Measurements from ENCODE around the gene LCLAT1.

The LCLAT1 gene

GRCh38 chr2:30545875-30546274 lies 98.8 kb downstream of the LCLAT1 start:
- no peaks in the 10 kb centered on the region for H3K9me2 ChIP-seq (replicated peaks; ENCODE audit: low read depth, low read length)
- no peaks in the 10 kb centered on the region for H4K20me1 ChIP-seq (ENCODE audit: insufficient read depth, low read length, poor library complexity, severe bottlenecking)
- H3K27me3 ChIP-seq (ENCODE audit: insufficient read depth, low read length, poor library complexity, severe bottlenecking), result no peaks in the 10 kb centered on the region
- no peak overlapping the region for H3K9ac ChIP-seq (ENCODE audit: low read depth, low read length, poor library complexity, severe bottlenecking)
- TF ChIP-seq CTCF (conservative IDR thresholded peaks at IDR 0.05; ENCODE audit: low read length) (no peak), EZH2phosphoT487 (IDR thresholded peaks at IDR 0.05; ENCODE audit: borderline replicate concordance) (no peak)
- H3K4me1 ChIP-seq (ENCODE audit: insufficient read depth, low read length, poor library complexity, severe bottlenecking), result peaks cover 27% of the 10 kb centered on the region
- H3F3A ChIP-seq (ENCODE audit: low read depth), result no peaks in the 10 kb centered on the region
- H3K36me3 ChIP-seq (ENCODE audit: insufficient read depth, low read length), result peaks cover 6% of the 10 kb centered on the region
- H3K9me3 ChIP-seq (ENCODE audit: insufficient read depth, low read depth, low read length), result no peaks in the 10 kb centered on the region
- peak overlapping the region; percentile 50 for H3K4me2 ChIP-seq (ENCODE audit: low read depth, low read length, poor library complexity, severe bottlenecking)
- H2AFZ ChIP-seq (ENCODE audit: low read length), result no peak overlapping the region
- H3K79me2 ChIP-seq (ENCODE audit: insufficient read depth, low read length), result 0 out of 2 replicates have a peak, but pooled peaks cover 4% of the 10 kb centered on the region
- H3K4me3 ChIP-seq (ENCODE audit: low read length, poor library complexity, severe bottlenecking), result peak overlapping the region; percentile 22

- no peak overlapping the region for H3K4me2 ChIP-seq (ENCODE audit: low read depth, low read length, poor library complexity, severe bottlenecking)
- no peak overlapping the region for H2AFZ ChIP-seq (ENCODE audit: low read length)
- peaks cover 4% of the 10 kb centered on the region; the same call in 1 of the 2 replicates for H3K36me3 ChIP-seq (ENCODE audit: insufficient read depth, low read length)
- TF ChIP-seq EZH2phosphoT487 (IDR thresholded peaks at IDR 0.05; ENCODE audit: borderline replicate concordance) (no peak), CTCF (conservative IDR thresholded peaks at IDR 0.05; ENCODE audit: low read length) (no peak)
- H3K79me2 ChIP-seq (ENCODE audit: insufficient read depth, low read length), result 0 out of 2 replicates have a peak, but pooled peaks cover 4% of the 10 kb centered on the region
- no peaks in the 10 kb centered on the region for H4K20me1 ChIP-seq (ENCODE audit: insufficient read depth, low read length, poor library complexity, severe bottlenecking)
- H3K4me3 ChIP-seq (ENCODE audit: low read length, poor library complexity, severe bottlenecking), result no peak overlapping the region
- H3K27me3 ChIP-seq (ENCODE audit: insufficient read depth, low read length, poor library complexity, severe bottlenecking), result no peaks in the 10 kb centered on the region
- no peaks in the 10 kb centered on the region for H3K9me2 ChIP-seq (replicated peaks; ENCODE audit: low read depth, low read length)
- no peaks in the 10 kb centered on the region for H3F3A ChIP-seq (ENCODE audit: low read depth)
- H3K4me1 ChIP-seq (ENCODE audit: insufficient read depth, low read length, poor library complexity, severe bottlenecking), result peaks cover 27% of the 10 kb centered on the region
- no peak overlapping the region for H3K9ac ChIP-seq (ENCODE audit: low read depth, low read length, poor library complexity, severe bottlenecking)
- H3K9me3 ChIP-seq (ENCODE audit: insufficient read depth, low read depth, low read length), result no peaks in the 10 kb centered on the region; the same call in 1 of the 2 replicates
Observed at GRCh38 chr2:30548386-30548785, 101.3 kb downstream of the LCLAT1 start.

GRCh38 chr2:30549096-30549495 lies 102.0 kb downstream of the LCLAT1 start:
- peaks cover 27% of the 10 kb centered on the region for H3K4me1 ChIP-seq (ENCODE audit: insufficient read depth, low read length, poor library complexity, severe bottlenecking)
- H3K27me3 ChIP-seq (ENCODE audit: insufficient read depth, low read length, poor library complexity, severe bottlenecking), result no peaks in the 10 kb centered on the region
- no peak overlapping the region for H3K4me2 ChIP-seq (ENCODE audit: low read depth, low read length, poor library complexity, severe bottlenecking)
- no peak overlapping the region for H3K9ac ChIP-seq (ENCODE audit: low read depth, low read length, poor library complexity, severe bottlenecking)
- no peaks in the 10 kb centered on the region for H4K20me1 ChIP-seq (ENCODE audit: insufficient read depth, low read length, poor library complexity, severe bottlenecking)
- H3K9me3 ChIP-seq (ENCODE audit: insufficient read depth, low read depth, low read length), result no peaks in the 10 kb centered on the region; the same call in 1 of the 2 replicates
- H2AFZ ChIP-seq (ENCODE audit: low read length), result no peak overlapping the region
- TF ChIP-seq EZH2phosphoT487 (IDR thresholded peaks at IDR 0.05; ENCODE audit: borderline replicate concordance), result no peak
- no peak for TF ChIP-seq CTCF (conservative IDR thresholded peaks at IDR 0.05; ENCODE audit: low read length)
- 0 out of 2 replicates have a peak, but pooled peaks cover 4% of the 10 kb centered on the region for H3K79me2 ChIP-seq (ENCODE audit: insufficient read depth, low read length)
- H3K36me3 ChIP-seq (ENCODE audit: insufficient read depth, low read length), result peaks cover 4% of the 10 kb centered on the region; the same call in 1 of the 2 replicates
- H3K9me2 ChIP-seq (replicated peaks; ENCODE audit: low read depth, low read length), result no peaks in the 10 kb centered on the region
- no peak overlapping the region for H3K4me3 ChIP-seq (ENCODE audit: low read length, poor library complexity, severe bottlenecking)
- no peaks in the 10 kb centered on the region for H3F3A ChIP-seq (ENCODE audit: low read depth)

Measured in Loucy (cell line).